Effector memory CD4-positive, alpha-beta T cell (primary cell): ENCODE results near the gene ZNF423.

Experiments
- DNase-seq, 3 donors: peaks; one replicate each; pipeline ENCODE4 v3.0.0-alpha.2; 2020
- H3K27ac ChIP-seq: 2 replicates; pipeline ENCODE4 v1.7.0; 2013; ENCODE audit warnings: mild to moderate bottlenecking, low read length, moderate library complexity; ENCODE audit not compliant: insufficient read depth, poor library complexity, severe bottlenecking
- H3K27me3 ChIP-seq: replicated peaks from 2 replicates; pipeline ENCODE4 v1.7.0; 2013; ENCODE audit warnings: mild to moderate bottlenecking, low read length; ENCODE audit not compliant: insufficient read depth, control insufficient read depth, poor library complexity, severe bottlenecking
- H3K36me3 ChIP-seq: 2 replicates; pipeline ENCODE4 v1.7.0; 2013; ENCODE audit warnings: mild to moderate bottlenecking, low read length, moderate library complexity; ENCODE audit not compliant: control insufficient read depth, insufficient read depth
- H3K4me1 ChIP-seq: 2 replicates; pipeline ENCODE4 v1.7.0; 2013; ENCODE audit warnings: low read length, mild to moderate bottlenecking; ENCODE audit not compliant: control insufficient read depth, insufficient read depth, poor library complexity, severe bottlenecking
- H3K4me3 ChIP-seq: 2 replicates; pipeline ENCODE4 v1.7.0; 2013; ENCODE audit warnings: low read length, low read depth, mild to moderate bottlenecking; ENCODE audit not compliant: insufficient read depth, poor library complexity, severe bottlenecking
- H3K9me3 ChIP-seq: 2 replicates; pipeline ENCODE4 v1.7.0; 2013; ENCODE audit warnings: mild to moderate bottlenecking, low read length, moderate library complexity; ENCODE audit not compliant: control insufficient read depth

ZNF423 gene

DNA sequence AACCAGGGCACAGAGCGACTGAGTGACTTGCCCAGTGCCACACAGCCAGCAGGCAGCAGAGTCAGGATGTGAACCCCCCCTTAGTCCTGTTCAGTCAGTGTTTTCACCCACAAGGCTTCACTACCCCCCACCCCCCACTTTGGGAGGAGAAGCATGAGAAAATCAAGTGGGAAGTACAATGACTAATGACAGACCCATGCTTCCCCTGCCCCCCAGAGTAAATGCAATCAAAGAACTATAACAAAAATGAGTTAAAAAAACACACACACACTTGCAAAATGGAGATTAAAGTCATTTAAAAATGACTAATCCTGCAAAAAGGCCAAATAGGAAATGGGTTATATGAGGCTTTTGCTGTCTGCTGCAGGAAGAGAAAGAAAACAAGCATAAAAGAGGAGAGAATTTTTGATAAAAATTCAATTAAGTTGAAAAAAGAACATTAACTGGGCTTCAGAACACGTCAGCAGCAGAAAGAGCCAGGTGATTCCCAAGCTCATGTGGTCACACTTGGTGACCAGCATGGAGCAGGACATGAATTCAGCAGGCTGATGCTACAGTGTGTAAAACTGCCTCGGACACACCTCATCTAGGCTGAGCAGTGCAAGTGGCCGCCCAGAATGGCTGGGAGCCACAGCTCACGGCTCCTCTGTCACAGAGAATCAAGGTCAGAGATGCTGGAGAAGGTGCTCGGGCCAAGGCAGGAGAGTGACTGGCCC is 212.3 kb downstream of the ZNF423 start:
- Histone ChIP-seq H3K36me3 (no peaks in the 10 kb centered on the region), H3K27ac (no peak overlapping the region), H3K4me1 (no peaks in the 10 kb centered on the region), H3K9me3 (peaks cover 13% of the 10 kb centered on the region), H3K4me3 (no peak overlapping the region), H3K27me3 (no peaks in the 10 kb centered on the region)
- no peak for DNase-seq

DNA sequence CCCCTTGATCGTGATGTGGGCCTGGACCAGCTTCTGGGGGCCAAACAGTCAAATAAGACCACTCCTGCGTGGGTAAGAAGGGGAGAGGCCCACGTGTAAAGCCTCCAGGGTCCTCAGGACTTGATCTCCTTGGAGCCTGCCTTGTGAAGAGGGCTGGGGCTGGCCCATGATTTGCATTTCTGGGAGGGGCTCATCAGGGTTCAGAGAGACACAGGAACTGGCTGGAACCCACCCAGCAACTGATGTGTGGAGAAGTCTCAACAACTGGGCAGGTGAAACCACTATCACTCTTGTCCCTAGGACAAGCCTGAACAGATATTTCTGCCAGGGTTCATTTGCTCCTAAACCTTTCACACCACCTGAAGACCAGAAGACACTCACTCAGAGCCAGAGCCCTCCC is 214.7 kb downstream of the ZNF423 start:
- Histone ChIP-seq H3K27ac (no peak overlapping the region), H3K4me1 (no peaks in the 10 kb centered on the region), H3K9me3 (no peaks in the 10 kb centered on the region), H3K36me3 (no peaks in the 10 kb centered on the region), H3K4me3 (no peak overlapping the region), H3K27me3 (no peaks in the 10 kb centered on the region)
- DNase-seq = no peak

DNA sequence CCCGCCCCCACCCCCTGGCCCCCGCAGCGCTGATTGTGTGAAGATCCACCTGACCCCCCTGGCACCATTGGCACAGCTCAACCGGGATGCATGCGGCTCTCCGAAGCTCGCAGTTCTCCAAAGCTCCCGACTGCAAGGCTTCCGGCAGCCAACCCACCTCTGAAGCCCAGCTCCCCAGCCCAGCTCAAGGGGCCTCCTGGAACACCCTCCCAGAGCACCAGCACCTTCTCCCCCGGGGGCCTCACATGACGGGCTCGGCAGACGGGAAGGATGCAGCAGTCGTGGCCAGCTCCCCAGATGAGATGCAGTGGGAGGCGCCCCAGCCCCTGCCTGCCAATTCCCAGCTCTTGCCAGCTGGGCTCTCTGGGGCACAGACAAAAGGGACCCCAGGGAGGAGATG is 215.3 kb downstream of the ZNF423 start:
- Histone ChIP-seq H3K4me1 (no peaks in the 10 kb centered on the region), H3K27me3 (no peaks in the 10 kb centered on the region), H3K36me3 (no peaks in the 10 kb centered on the region), H3K27ac (no peak overlapping the region), H3K4me3 (no peak overlapping the region), H3K9me3 (no peaks in the 10 kb centered on the region)
- DNase-seq = no peak

DNA sequence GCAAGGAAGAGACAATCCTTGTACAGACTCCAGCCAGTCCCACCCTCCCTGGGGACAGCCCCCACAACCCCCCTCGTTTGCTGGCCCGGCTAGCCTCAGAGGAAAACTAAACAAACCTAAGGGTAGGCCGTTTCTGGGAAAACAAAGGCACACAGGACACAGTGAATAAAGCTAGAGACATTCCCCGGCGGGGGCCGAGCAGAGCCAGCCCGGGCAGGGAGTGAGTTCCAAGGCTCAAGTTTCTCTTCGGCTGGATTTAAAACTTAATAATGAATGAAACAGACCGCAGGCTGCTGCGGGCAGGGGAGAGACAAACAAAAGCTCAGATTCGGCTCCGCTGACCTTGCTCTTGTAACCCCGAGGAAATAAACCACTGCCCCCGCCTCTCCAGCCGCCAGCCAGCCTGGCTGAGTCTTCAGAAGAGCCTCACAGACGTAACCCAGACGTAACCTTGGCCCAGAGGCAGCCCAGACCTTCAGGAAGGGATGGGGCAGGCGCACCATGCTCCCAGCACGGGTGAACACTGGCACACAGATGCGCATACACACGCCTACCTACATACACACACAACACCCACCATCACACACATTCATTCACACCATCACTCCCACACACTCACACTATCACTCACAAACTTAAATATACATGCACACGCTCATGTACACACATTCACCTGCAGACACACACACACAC is 216.0 kb downstream of the ZNF423 start:
- Histone ChIP-seq H3K36me3 (no peaks in the 10 kb centered on the region), H3K9me3 (no peaks in the 10 kb centered on the region), H3K4me3 (no peak overlapping the region), H3K4me1 (no peaks in the 10 kb centered on the region), H3K27ac (no peak overlapping the region), H3K27me3 (no peaks in the 10 kb centered on the region)
- no peak for DNase-seq

DNA sequence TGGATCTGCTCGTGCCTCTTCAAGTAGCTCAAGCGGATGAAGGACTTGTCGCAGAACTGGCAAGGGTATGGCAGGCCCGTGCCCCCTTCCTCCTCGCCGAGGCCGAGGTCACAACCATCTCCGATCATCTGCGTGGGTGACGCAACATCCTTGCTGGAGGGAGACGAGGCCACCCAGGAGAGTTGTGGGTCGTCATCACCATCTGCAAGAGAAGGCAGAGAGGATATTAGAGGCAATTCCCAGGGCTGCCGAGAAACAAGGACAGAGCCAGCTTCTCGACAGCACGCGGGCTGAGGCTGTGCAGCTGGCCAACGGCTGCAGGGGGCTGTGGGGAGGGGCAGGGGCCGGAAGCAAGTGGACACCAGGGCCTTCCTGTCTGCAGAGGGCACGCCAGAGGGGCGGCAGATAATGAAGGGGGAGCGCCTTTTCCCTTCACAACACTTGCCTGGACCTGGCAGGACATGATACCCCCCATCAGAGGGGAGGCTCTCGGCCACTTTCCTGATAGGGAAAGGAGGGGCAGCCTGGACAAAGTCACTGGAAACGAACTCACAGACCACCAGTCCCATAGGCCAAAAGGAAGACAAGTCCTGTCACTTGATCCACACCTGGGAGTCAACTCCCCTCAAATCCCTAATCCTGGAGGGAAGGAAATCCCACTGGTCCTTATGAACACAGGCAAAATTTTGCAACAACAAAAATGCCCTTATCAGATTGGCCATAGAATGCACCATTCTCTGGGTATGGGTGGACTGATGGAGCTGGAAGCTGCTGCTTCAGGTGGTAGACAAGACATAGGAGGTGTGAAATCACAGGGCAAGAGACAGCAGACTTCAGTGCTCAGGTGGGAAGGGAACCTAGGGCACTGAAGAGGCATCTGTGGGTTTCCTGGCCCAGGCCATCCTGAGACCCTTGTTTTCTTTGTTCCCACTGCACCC is 217.0 kb downstream of the ZNF423 start:
- Histone ChIP-seq H3K27me3 (no peaks in the 10 kb centered on the region), H3K36me3 (no peaks in the 10 kb centered on the region), H3K4me3 (no peak overlapping the region), H3K27ac (no peak overlapping the region), H3K4me1 (no peaks in the 10 kb centered on the region), H3K9me3 (no peaks in the 10 kb centered on the region)
- no peak for DNase-seq

DNA sequence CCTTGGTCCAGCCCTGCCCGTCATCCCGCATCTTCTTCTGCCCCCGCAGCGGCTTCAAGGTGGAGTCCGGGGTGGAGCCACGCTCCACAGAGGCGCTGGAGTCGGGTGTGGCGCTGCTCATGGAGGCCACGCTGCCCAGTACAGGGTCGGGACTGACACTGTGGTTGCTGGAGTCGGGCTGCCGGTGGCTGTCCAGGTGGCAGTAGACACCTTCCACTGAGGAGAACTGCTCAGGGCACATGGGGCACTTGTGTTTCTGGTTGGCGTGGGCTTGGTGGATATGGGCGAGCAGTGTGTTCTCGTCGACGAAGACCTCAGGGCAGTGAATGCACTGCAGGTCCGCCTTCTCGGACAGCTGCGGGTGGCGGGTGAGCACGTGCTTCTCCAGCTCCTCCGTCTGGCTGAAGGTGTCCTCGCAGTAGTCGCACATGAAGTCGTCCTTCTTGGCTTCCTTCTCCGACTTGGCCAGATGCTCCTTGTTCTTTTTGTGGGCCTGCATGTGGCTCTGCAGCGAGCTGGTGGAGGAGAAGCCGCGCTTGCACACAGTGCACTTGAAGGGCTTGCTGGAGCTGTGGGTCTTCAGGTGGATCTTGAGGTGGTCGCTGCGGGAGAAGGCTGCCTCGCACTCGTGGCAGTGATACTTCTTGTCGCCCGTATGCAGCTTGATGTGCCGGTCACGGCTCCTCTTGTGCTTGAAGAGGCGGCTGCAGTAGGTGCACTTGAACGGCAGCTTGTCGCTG is 217.8 kb downstream of the ZNF423 start:
- Histone ChIP-seq H3K27ac (no peak overlapping the region), H3K9me3 (no peaks in the 10 kb centered on the region), H3K4me1 (no peaks in the 10 kb centered on the region), H3K36me3 (no peaks in the 10 kb centered on the region), H3K4me3 (no peak overlapping the region), H3K27me3 (no peaks in the 10 kb centered on the region)
- no peak for DNase-seq

DNA sequence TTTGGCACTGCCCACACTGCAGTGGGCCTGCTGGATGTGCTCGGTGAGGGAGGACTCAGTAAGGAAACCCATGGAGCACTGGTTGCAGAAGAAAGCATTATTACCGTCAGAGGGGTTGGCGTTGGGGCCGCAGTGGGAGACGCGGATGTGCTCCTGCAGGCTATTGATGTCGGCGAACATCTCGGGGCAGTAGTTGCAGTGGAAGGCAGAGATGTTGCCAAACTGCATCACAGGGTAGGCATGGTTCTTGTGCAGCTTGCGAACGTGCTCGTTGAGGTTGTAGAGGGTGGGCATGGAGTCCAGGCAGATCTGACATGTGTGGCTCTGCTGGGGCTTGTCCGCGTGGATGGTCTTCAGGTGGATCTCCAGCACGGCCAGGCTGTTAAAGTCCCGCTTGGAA is 218.4 kb downstream of the ZNF423 start:
- H3K27me3 ChIP-seq = no peaks in the 10 kb centered on the region
- DNase-seq = no peak
- H3K9me3 ChIP-seq = no peaks in the 10 kb centered on the region
- H3K4me3 ChIP-seq = no peak overlapping the region
- no peak overlapping the region for H3K27ac ChIP-seq
- H3K4me1 ChIP-seq = no peaks in the 10 kb centered on the region
- H3K36me3 ChIP-seq = no peaks in the 10 kb centered on the region

DNA sequence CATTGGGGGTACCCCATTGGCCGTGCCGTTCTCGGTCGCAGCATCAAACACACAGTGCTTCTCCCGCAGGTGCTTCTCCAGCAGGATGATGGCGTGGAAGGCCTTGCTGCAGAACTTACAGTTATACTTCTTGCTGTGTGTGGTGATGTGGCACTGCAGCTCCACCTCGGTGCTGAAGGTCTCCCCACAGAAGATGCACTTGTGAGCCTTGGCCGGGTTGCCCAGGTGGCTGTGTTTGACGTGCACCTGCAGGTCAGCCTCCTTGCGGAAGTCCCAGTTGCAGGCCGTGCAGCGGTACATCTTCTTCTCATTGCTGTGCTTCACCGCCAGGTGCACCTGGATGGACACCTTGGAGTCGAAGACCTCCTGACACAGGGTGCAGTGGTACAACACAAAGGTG is 219.3 kb downstream of the ZNF423 start:
- no peak for DNase-seq
- Histone ChIP-seq H3K27ac (no peak overlapping the region), H3K27me3 (no peaks in the 10 kb centered on the region), H3K4me3 (no peak overlapping the region), H3K36me3 (no peaks in the 10 kb centered on the region), H3K9me3 (no peaks in the 10 kb centered on the region), H3K4me1 (no peaks in the 10 kb centered on the region)

DNA sequence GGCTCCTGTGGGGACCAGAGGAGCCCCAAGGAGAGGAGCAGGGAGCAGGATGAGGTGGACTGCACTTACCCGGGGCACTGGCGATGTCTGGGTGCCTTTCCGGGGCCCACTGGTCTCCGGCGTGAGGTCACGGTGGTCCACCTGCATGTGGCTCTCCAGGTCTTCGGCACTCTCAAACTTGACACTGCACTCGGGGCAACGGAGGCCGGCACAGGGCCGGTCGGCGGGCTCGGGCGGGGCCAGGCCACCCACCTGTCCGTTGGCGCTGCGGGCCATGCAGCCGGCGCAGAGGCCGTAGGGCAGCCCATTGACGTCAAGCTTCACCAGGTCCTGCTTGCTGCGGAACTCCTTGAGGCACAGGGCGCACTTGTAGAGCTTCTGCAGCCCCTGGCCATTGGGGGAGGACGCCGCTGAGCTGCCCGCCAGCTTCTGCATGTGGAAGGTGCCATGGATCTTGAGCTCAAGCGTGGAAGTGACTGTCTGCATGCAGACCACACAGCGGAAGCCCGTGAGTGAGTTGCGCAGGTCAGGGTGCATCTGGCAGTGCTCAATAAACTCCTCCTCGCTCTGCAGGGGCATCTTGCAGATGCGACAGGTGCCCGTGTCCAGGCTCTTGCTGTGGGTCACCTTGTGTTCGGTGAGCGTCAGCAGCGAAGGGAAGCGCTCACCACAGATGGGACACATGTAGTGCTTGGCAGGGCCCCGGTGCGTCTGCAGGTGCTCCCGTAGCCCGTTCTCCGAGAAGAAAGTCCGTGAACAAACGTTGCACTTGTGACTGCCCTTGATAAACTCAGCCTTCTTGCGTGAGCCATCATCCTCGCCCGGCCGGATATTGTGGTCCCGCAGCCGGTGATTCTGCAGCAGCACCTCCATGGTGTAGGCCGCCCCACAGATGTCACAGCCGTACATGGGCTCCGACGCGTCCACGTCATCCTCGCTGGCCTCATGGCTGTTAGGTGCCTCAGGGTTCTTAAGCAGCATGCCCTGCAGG is 220.0 kb downstream of the ZNF423 start:
- Histone ChIP-seq H3K4me3 (no peak overlapping the region), H3K4me1 (no peaks in the 10 kb centered on the region), H3K27ac (no peak overlapping the region), H3K27me3 (no peaks in the 10 kb centered on the region), H3K9me3 (no peaks in the 10 kb centered on the region), H3K36me3 (no peaks in the 10 kb centered on the region)
- no peak for DNase-seq
